ENCODE measurements around the gene LMF1. TPM values are rescaled to one million over a fixed set of nuclear protein-coding genes. Genes with fewer than 3 reads are reported as not detected.

The LMF1 gene
- total and polyA plus RNA-seq, 2 of the 8 experiments (the other 6 are each of a cell fraction or from before 2014, with no cell fraction given) = 3.5 to 9.1 TPM

- no peak for TF ChIP-seq TEAD4 (IDR thresholded peaks at IDR 0.05; ENCODE audit: low read depth, low read length)
- TF ChIP-seq CBX8 (IDR thresholded peaks at IDR 0.05; ENCODE audit: borderline replicate concordance, low read depth, low read length) = no peak
- TF ChIP-seq POLR2AphosphoS5 (IDR thresholded peaks at IDR 0.05; ENCODE audit: low read depth, low read length) = no peak
- 0 out of 2 replicates have a peak, but pooled peaks have one; percentile 27 for TF ChIP-seq YY1 (IDR thresholded peaks at IDR 0.05; ENCODE audit: low read depth, low read length)
- TF ChIP-seq KDM1A (IDR thresholded peaks at IDR 0.05; ENCODE audit: borderline replicate concordance, low read length) = no peak
- TF ChIP-seq CHD2 (IDR thresholded peaks at IDR 0.05; ENCODE audit: low read length) = no peak
- TF ChIP-seq MAFK (IDR thresholded peaks at IDR 0.05; ENCODE audit: low read depth, low read length) = no peak
- TF ChIP-seq SIRT6 (IDR thresholded peaks at IDR 0.05; ENCODE audit: low read length) = no peak
- no peak for TF ChIP-seq CBX5 (IDR thresholded peaks at IDR 0.05; ENCODE audit: low read depth, low read length)
- no peak; a peak in 1 of 3 replicates for TF ChIP-seq EP300 (IDR thresholded peaks at IDR 0.05; ENCODE audit: borderline replicate concordance in 1 of 2, low read depth in 2 of 2, low read length in 2 of 2)
- TF ChIP-seq CHD7 (IDR thresholded peaks at IDR 0.05; ENCODE audit: insufficient replicate concordance, low read length) = no peak
Measured at GRCh38 chr16:813204-813915, 157.4 kb downstream of the LMF1 start (continued).

All from H1 (cell line).